ENCODE data around the gene BNC2.

- TF ChIP-seq CTCF (IDR thresholded peaks at IDR 0.05): no peak
- no peak for TF ChIP-seq POLR2A (IDR thresholded peaks at IDR 0.05)
Measured at GRCh38 chr9:16411311-16411710, 459.2 kb downstream of the BNC2 start.
